ENCODE measurements around the gene PTPRJ. TPM values are rescaled to one million over a fixed set of nuclear protein-coding genes. Genes with fewer than 3 reads are reported as not detected.

PTPRJ gene
- total and polyA plus RNA-seq, 2 of the 13 experiments (the other 11 are each of a cell fraction or from before 2014, with no cell fraction given): 1.0 to 1.2 TPM

DNA sequence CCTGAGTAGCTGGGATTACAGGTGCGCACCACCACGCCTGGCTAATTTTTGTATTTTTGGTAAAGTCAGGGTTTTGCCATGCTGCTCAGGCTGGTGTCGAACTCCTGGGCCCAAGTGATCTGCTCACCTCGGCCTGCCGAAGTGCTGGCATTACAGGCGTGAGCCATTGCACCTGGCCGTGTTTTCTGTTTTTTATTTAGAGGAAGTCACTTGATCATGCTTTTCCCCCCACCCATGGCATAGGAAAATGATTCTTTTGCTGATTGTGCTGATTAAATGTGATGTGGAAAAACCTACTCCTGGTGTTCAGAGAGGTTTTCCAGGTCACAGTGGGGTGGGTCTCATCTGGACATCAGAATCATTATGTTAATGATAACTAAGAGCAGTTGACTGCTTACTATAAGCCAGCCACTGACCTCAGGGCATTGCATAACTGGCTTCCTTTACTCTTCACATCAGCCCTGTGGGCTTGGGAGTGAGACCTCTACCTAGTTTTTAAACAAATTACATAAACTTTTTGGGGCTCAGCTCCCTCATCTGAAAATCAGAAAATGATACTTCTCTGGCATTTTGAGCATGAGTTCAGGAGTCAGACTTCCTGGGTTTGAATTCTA is 71.0 kb downstream of the PTPRJ start:
- no peak for ATAC-seq
- WGBS (ENCODE audit: low lambda C conversion rate): 69% methylated on average over 7 of the region's 7 CpGs
- H3K79me2 ChIP-seq (ENCODE audit: insufficient read depth, low read length): no peaks in the 10 kb centered on the region
- H3K9me3 ChIP-seq (ENCODE audit: low read length): no peaks in the 10 kb centered on the region
- H3K27ac ChIP-seq (ENCODE audit: extremely low read length, insufficient read depth, low read length): no peak overlapping the region
- H3K9ac ChIP-seq (ENCODE audit: insufficient read depth, low read depth, low read length): no peak overlapping the region
- no peak overlapping the region for H3K4me2 ChIP-seq (ENCODE audit: low read depth, low read length)
- no peaks in the 10 kb centered on the region for H3K36me3 ChIP-seq (replicated peaks in 1 of 2; ENCODE audit: control insufficient read depth in 1 of 2, insufficient read depth in 2 of 2, low read length in 2 of 2)
- FAIRE-seq: no peak
- BruUV-seq (replicated peaks): no TSS peak
- no peak for DNase-seq (ENCODE audit: low spot score)
- intact Hi-C loops (cut with micrococcal nuclease; ENCODE audit: unreplicated experiment): no loop called here
- no peaks in the 10 kb centered on the region for H3K27me3 ChIP-seq (ENCODE audit: control insufficient read depth in 1 of 2, insufficient read depth in 2 of 2, low read length in 2 of 2)
- in situ Hi-C loops (cut with HindIII; ENCODE audit: extremely low pct_ligation_motif_present, low pct_unique_long_range_greater_than_20kb): no loop called here
- H4K20me1 ChIP-seq (ENCODE audit: insufficient read depth, low read length): no peaks in the 10 kb centered on the region
- H2AFZ ChIP-seq (ENCODE audit: low read length): no peak overlapping the region
- no peak overlapping the region for H3K4me3 ChIP-seq (replicated peaks in 1 of 3; ENCODE audit: insufficient read depth in 1 of 3, low read depth in 2 of 3, low read length in 3 of 3)
- no peak for TF ChIP-seq GLI4 (CRISPR knock-in tag; IDR thresholded peaks at IDR 0.05; ENCODE audit: borderline replicate concordance)
- TF ChIP-seq MTA3 (CRISPR knock-in tag; IDR thresholded peaks at IDR 0.05): no peak
- TF ChIP-seq ETS1 (CRISPR knock-in tag; IDR thresholded peaks at IDR 0.05): no peak
- TF ChIP-seq ZFP41 (CRISPR knock-in tag; IDR thresholded peaks at IDR 0.05; ENCODE audit: borderline replicate concordance): no peak
- TF ChIP-seq REPIN1 (CRISPR knock-in tag; IDR thresholded peaks at IDR 0.05; ENCODE audit: borderline replicate concordance, low read depth): no peak
- no peak for TF ChIP-seq ZNF75D (CRISPR knock-in tag; IDR thresholded peaks at IDR 0.05; ENCODE audit: borderline replicate concordance)
- TF ChIP-seq NCOA2 (CRISPR knock-in tag; IDR thresholded peaks at IDR 0.05): no peak
- TF ChIP-seq, protein P1, sequence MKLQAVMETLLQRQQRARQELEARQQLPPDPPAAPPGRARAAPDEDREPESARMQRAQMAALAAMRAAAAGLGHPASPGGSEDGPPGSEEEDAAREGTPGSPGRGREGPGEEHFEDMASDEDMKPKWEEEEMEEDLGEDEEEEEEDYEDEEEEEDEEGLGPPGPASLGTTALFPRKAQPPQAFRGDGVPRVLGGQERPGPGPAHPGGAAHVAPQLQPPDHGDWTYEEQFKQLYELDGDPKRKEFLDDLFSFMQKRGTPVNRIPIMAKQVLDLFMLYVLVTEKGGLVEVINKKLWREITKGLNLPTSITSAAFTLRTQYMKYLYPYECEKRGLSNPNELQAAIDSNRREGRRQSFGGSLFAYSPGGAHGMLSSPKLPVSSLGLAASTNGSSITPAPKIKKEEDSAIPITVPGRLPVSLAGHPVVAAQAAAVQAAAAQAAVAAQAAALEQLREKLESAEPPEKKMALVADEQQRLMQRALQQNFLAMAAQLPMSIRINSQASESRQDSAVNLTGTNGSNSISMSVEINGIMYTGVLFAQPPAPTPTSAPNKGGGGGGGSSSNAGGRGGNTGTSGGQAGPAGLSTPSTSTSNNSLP (IDR thresholded peaks at IDR 0.05; ENCODE audit: low read depth, low read length): no peak
- TF ChIP-seq ARNTL (CRISPR knock-in tag; IDR thresholded peaks at IDR 0.05): no peak
- no peak for TF ChIP-seq RFXAP (CRISPR knock-in tag; IDR thresholded peaks at IDR 0.05; ENCODE audit: borderline replicate concordance)
- no peak for TF ChIP-seq ZNF746 (CRISPR knock-in tag; IDR thresholded peaks at IDR 0.05)
- TF ChIP-seq FOXO1 (CRISPR knock-in tag; IDR thresholded peaks at IDR 0.05): no peak
- no peak for TF ChIP-seq ZMAT3 (CRISPR knock-in tag; conservative IDR thresholded peaks at IDR 0.05)
- no peak for TF ChIP-seq MBNL3 (CRISPR knock-in tag; conservative IDR thresholded peaks at IDR 0.05)
- TF ChIP-seq TCF12 (IDR thresholded peaks at IDR 0.05): no peak
- TF ChIP-seq TCF12 (CRISPR knock-in tag; IDR thresholded peaks at IDR 0.05): no peak
- ChIA-PET CTCF (ENCODE audit: low intra/inter-chr PET ratio, low total read pairs) (no interaction called here), POLR2A (no interaction called here)
- peaks cover 25% of the 10 kb centered on the region for H3K4me1 ChIP-seq (ENCODE audit: insufficient read depth, low read length)
